ENCODE measurements around the gene ZBTB7A. TPM values are rescaled to one million over a fixed set of nuclear protein-coding genes. Genes with fewer than 3 reads are reported as not detected.

ZBTB7A gene
- total and polyA plus RNA-seq, 10 of the 15 experiments (the other 5 are each of a cell fraction or from before 2014, with no cell fraction given): 0.26 to 42.4 (median 4.5) TPM

DNA sequence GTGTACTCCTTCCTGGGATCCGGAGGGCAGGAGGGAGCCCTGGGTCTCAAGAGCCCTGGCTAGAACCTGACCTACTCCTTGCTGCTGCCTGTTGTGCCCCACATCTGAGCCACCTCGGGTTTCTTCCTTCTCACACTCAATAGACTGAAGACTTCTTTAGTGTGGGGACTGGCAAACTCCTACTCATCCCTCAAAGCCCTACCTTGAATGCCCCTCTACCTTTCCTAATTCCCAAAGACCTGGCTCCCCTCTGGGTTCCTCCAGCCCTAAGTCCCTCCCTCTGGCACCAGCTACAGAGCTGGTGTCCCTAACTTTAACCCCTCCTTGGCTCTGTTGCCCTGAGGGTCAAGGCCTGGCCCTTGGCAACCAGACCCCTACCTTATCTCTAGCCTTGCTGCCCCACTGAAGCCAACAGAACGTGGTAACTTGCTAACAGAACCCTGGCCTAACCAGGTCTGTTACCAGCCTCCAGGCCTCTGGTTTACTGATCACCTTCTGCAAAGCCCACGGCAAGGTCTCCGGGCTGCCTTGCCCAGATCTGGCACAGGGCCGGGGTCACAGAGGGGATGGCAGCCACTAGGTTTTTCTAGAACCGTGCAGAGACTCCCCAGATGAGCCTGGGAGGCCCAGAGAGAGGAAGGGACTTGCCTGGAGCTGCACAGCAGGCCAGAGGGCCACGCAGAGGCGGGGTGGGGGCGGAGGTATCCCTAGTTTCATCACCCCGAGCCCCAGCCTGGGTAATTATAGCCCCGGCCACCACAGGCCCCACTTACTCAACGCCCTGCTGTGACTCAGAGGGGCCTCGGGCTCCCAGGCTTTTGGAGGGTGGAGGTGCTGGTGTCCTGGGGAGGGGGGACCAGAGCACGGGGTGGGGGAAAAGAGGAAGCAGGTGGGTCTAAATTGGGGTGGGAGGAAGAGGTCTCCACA lies 15.3 kb downstream of the ZBTB7A start (continued):
- TF ChIP-seq, protein P1, sequence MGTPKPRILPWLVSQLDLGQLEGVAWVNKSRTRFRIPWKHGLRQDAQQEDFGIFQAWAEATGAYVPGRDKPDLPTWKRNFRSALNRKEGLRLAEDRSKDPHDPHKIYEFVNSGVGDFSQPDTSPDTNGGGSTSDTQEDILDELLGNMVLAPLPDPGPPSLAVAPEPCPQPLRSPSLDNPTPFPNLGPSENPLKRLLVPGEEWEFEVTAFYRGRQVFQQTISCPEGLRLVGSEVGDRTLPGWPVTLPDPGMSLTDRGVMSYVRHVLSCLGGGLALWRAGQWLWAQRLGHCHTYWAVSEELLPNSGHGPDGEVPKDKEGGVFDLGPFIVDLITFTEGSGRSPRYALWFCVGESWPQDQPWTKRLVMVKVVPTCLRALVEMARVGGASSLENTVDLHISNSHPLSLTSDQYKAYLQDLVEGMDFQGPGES (IDR thresholded peaks at IDR 0.05): no peak
- TF ChIP-seq, protein P2, sequence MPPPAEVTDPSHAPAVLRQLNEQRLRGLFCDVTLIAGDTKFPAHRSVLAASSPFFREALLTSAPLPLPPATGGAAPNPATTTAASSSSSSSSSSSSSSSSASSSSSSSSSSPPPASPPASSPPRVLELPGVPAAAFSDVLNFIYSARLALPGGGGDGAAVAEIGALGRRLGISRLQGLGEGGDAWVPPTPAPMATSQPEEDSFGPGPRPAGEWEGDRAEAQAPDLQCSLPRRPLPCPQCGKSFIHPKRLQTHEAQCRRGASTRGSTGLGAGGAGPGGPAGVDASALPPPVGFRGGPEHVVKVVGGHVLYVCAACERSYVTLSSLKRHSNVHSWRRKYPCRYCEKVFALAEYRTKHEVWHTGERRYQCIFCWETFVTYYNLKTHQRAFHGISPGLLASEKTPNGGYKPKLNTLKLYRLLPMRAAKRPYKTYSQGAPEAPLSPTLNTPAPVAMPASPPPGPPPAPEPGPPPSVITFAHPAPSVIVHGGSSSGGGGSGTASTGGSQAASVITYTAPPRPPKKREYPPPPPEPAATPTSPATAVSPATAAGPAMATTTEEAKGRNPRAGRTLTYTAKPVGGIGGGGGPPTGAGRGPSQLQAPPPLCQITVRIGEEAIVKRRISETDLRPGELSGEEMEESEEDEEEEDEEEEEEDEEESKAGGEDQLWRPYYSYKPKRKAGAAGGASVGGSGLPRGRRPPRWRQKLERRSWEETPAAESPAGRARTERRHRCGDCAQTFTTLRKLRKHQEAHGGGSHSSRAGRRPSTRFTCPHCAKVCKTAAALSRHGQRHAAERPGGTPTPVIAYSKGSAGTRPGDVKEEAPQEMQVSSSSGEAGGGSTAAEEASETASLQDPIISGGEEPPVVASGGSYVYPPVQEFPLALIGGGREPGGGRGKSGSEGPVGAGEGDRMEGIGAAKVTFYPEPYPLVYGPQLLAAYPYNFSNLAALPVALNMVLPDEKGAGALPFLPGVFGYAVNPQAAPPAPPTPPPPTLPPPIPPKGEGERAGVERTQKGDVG (CRISPR knock-in tag; IDR thresholded peaks at IDR 0.05): no peak

GRCh38 chr19:4049432-4049831 lies 17.3 kb downstream of the ZBTB7A start:
- RAD21 ChIA-PET (ENCODE audit: unreplicated experiment): no interaction called here

More at GRCh38 chr19:4049432-4049831, 17.3 kb downstream of the ZBTB7A start:
- FAIRE-seq: no peak
- ChIA-PET CTCF (no interaction called here), POLR2A (interaction anchor here (0.5 to 0.6 kb wide), 2 partner anchors 8 to 1752 kb away, joined by 3 to 5 read pairs; no protein-coding TSS in a partner anchor), SMC1A (ENCODE audit: uncharacterized antibody, unreplicated experiment) (no interaction called here)
- TF ChIP-seq SRF (IDR thresholded peaks at IDR 0.05; ENCODE audit: low read depth in 2 of 2, low read length in 2 of 2) (no peak), ATF7 (IDR thresholded peaks at IDR 0.05; ENCODE audit: low read depth) (no peak), MEF2B (IDR thresholded peaks at IDR 0.05; ENCODE audit: partially characterized antibody, poor library complexity, severe bottlenecking) (no peak), RFX5 (IDR thresholded peaks at IDR 0.05; ENCODE audit: low read depth, low read length) (no peak), CEBPB (IDR thresholded peaks at IDR 0.05; ENCODE audit: borderline replicate concordance in 1 of 2, low read depth in 2 of 2, low read length in 2 of 2) (no peak), NRF1 (conservative IDR thresholded peaks at IDR 0.05; ENCODE audit: low read depth, low read length) (no peak)
- H3K4me1 ChIP-seq (ENCODE audit: control insufficient read depth, insufficient read depth, low read length): 0 out of 2 replicates have a peak, but pooled peaks cover 2% of the 10 kb centered on the region
- no peak overlapping the region for H3K27ac ChIP-seq (ENCODE audit: control insufficient read depth, insufficient read depth)
- 90% methylated on average over 15 of the region's 15 CpGs for WGBS (ENCODE audit: insufficient coverage, insufficient replicate concordance, low lambda C conversion rate, missing lambda C conversion rate)
- H3K27me3 ChIP-seq (replicated peaks in 1 of 2; ENCODE audit: control insufficient read depth in 2 of 2, insufficient read depth in 2 of 2, low read length in 1 of 2): no peaks in the 10 kb centered on the region
- in situ Hi-C loops (cut with MboI): no loop called here
- DNase-seq (ENCODE audit: low read depth, low spot score): no peak
- ATAC-seq: no peak
- no peak overlapping the region for H3K4me2 ChIP-seq (ENCODE audit: control insufficient read depth, insufficient read depth)
- intact Hi-C loops (cut with micrococcal nuclease; ENCODE audit: unreplicated experiment): no loop called here
- no peaks in the 10 kb centered on the region for H3K9me3 ChIP-seq (replicated peaks; ENCODE audit: control insufficient read depth, insufficient read depth, low read length)
- H2AFZ ChIP-seq (ENCODE audit: control insufficient read depth, low read depth, low read length): no peak overlapping the region
- BruUV-seq (replicated peaks): TSS peak; percentile 29
- H3K4me3 ChIP-seq: no peak overlapping the region
- H3K79me2 ChIP-seq (ENCODE audit: control insufficient read depth, insufficient read depth, low read length): peaks cover 34% of the 10 kb centered on the region
- H4K20me1 ChIP-seq (ENCODE audit: control insufficient read depth, insufficient read depth): peaks cover 9% of the 10 kb centered on the region; the same call in 1 of the 2 replicates
- no peak overlapping the region for H3K9ac ChIP-seq (ENCODE audit: control insufficient read depth, insufficient read depth, low read length)
- H3K36me3 ChIP-seq (ENCODE audit: control insufficient read depth in 2 of 2, insufficient read depth in 2 of 2, low read length in 1 of 2): peaks cover 27 to 46% of the 10 kb centered on the region in 2 experiments

Data from GM12878 (cell line).